HepG2 (cell line): ENCODE results near the gene DLG2. TPM values are rescaled to one million over a fixed set of nuclear protein-coding genes. Genes with fewer than 3 reads are reported as not detected.

Experiments
- ATAC-seq: fragments of 200-7000 bp; cut with Tn5 transposase; 3 replicates; pipeline ENCODE4 v1.9.1; 2020; ENCODE audit warnings: mild to moderate bottlenecking, moderate library complexity
- BruUV-seq: library from RNA; stranded (reverse); fragments of 400-500 nt; replicated peaks from 2 replicates; lab custom pipeline; 2021; lab: Mats Ljungman, UMichigan
- CTCF ChIA-PET: fragments of 300-600 bp; formaldehyde crosslinking; extraction: SDS; loops from one replicate; lab custom pipeline; 2021; ENCODE audit warnings: low total read pairs, inconsistent platforms, low intra/inter-chr PET ratio; lab: Yijun Ruan, JAX
- POLR2A ChIA-PET: fragments of 350-600 bp; sonication (Branson Sonifier 250); formaldehyde crosslinking; loops from one replicate; lab custom pipeline; 2020; ENCODE audit warnings: antibody characterized with exemption, inconsistent platforms; lab: Yijun Ruan, JAX
- DNase-seq: peaks from one replicate; pipeline ENCODE4 v3.0.0-alpha.2; 2015; ENCODE audit warnings: low spot score
- FAIRE-seq: peaks from 3 replicates; lab custom pipeline; 2011; peaks lifted over from hg19 to GRCh38; lab: Jason Lieb, UNC
- H2AFZ ChIP-seq: one replicate; pipeline ENCODE4 v1.6.1; 2011; ENCODE audit warnings: low read length, inconsistent platforms
- H3K27ac ChIP-seq: fragments of 300-600 bp; 3 replicates; pipeline ENCODE4 v1.8.0; 2011; ENCODE audit warnings: mixed run types, mild to moderate bottlenecking, mixed read lengths, low read length, inconsistent platforms; ENCODE audit not compliant: insufficient read depth; ENCODE audit errors: extremely low read length
- H3K27me3 ChIP-seq, 2 experiments: fragments of 200-600 bp in 1 of 2; 2 replicates in 1 of 2; 3 replicates in 1 of 2; pipeline versions ENCODE4 v1.6.0 to v1.8.0; 2011; ENCODE audit warnings: low read length in 2 of 2, mild to moderate bottlenecking in 2 of 2, moderate library complexity in 2 of 2, inconsistent platforms in 1 of 2; ENCODE audit not compliant: insufficient read depth in 2 of 2, control insufficient read depth in 1 of 2
- H3K36me3 ChIP-seq, 2 experiments: fragments of 200-600 bp in 1 of 2; replicated peaks in 1 of 2; 2 replicates in 1 of 2; 3 replicates in 1 of 2; pipeline versions ENCODE4 v1.5.1 to v1.8.0; 2011; ENCODE audit warnings: low read length in 2 of 2, inconsistent platforms in 1 of 2; ENCODE audit not compliant: insufficient read depth in 2 of 2, control insufficient read depth in 1 of 2
- H3K4me1 ChIP-seq: 2 replicates; pipeline ENCODE4 v1.5.1; 2012; ENCODE audit warnings: low read length, inconsistent platforms; ENCODE audit not compliant: insufficient read depth
- H3K4me2 ChIP-seq: 2 replicates; pipeline ENCODE4 v1.6.0; 2011; ENCODE audit warnings: low read depth, low read length, inconsistent platforms
- H3K4me3 ChIP-seq, 3 experiments: fragments of 200-600 bp in 1 of 3; sonication (generic), shearing (Covaris generic) in 1 of 3; replicated peaks in 1 of 3; 2 replicates each; pipeline ENCODE4 v1.5.1; 2011 to 2016; ENCODE audit warnings: low read length in 3 of 3, inconsistent platforms in 2 of 3, low read depth in 2 of 3, mild to moderate bottlenecking in 2 of 3, control low read depth in 1 of 3, mixed read lengths in 1 of 3; ENCODE audit not compliant: insufficient read depth in 1 of 3
- H3K79me2 ChIP-seq: one replicate; pipeline ENCODE4 v1.6.1; 2011; ENCODE audit warnings: low read length, inconsistent platforms; ENCODE audit not compliant: insufficient read depth
- H3K9ac ChIP-seq: 2 replicates; pipeline ENCODE4 v1.6.0; 2011; ENCODE audit warnings: mild to moderate bottlenecking, low read depth, low read length, inconsistent platforms; ENCODE audit not compliant: insufficient read depth
- H3K9me3 ChIP-seq: 2 replicates; pipeline ENCODE4 v1.5.1; 2012; ENCODE audit warnings: mild to moderate bottlenecking, low read length
- H4K20me1 ChIP-seq: 2 replicates; pipeline ENCODE4 v1.6.0; 2011; ENCODE audit warnings: inconsistent platforms, mild to moderate bottlenecking, low read length, moderate library complexity; ENCODE audit not compliant: insufficient read depth
- ERF ChIP-seq: IDR thresholded peaks from 2 replicates; pipeline ENCODE4 v1.6.1; 2018; ENCODE audit warnings: missing biosample characterization, missing genetic modification reagents
- KLF9 ChIP-seq: IDR thresholded peaks from 2 replicates; pipeline ENCODE4 v1.6.1; 2016; ENCODE audit warnings: low read depth
- NR2F6 ChIP-seq, 2 experiments: IDR thresholded peaks; 2 replicates each; pipeline ENCODE4 v1.6.1; 2016; ENCODE audit warnings: antibody characterized with exemption in 1 of 2, mild to moderate bottlenecking in 1 of 2
- TOE1 ChIP-seq: sonication (generic); formaldehyde crosslinking; IDR thresholded peaks from 2 replicates; pipeline ENCODE4 v1.4.0; 2020; ENCODE audit warnings: mild to moderate bottlenecking, missing genetic modification reagents
- YEATS4 ChIP-seq: sonication (generic); formaldehyde crosslinking; IDR thresholded peaks from 2 replicates; pipeline ENCODE4 v1.4.0; 2020; ENCODE audit warnings: missing genetic modification reagents, borderline replicate concordance
- ZFP62 ChIP-seq: sonication (generic); formaldehyde crosslinking; IDR thresholded peaks from 2 replicates; pipeline ENCODE4 v1.4.0; 2020; ENCODE audit warnings: missing genetic modification reagents
- ZNF329 ChIP-seq: sonication (generic); formaldehyde crosslinking; IDR thresholded peaks from 2 replicates; pipeline ENCODE4 v1.9.0; 2021; ENCODE audit warnings: low read depth, mild to moderate bottlenecking, missing genetic modification reagents
- ZNF576 ChIP-seq: sonication (generic); formaldehyde crosslinking; IDR thresholded peaks from 2 replicates; pipeline ENCODE4 v1.4.0; 2020; ENCODE audit warnings: mild to moderate bottlenecking, missing genetic modification reagents
- ZNF775 ChIP-seq: sonication (generic); formaldehyde crosslinking; IDR thresholded peaks from 2 replicates; pipeline ENCODE4 v1.4.0; 2020; ENCODE audit warnings: missing genetic modification reagents, mild to moderate bottlenecking, moderate library complexity, borderline replicate concordance
- WGBS: methylation state at CpG from one replicate; pipeline ENCODE4 v1.1.6; 2017; ENCODE audit warnings: low lambda C conversion rate; 5-methylcytosine and 5-hydroxymethylcytosine counted together
- in situ Hi-C: cut with HindIII; loops from 2 replicates; pipeline ENCODE4 v1.10.0; 2017; ENCODE audit warnings: low pct_unique_long_range_greater_than_20kb; ENCODE audit not compliant: extremely low pct_ligation_motif_present
- intact Hi-C: fragments of 100-400 bp; cut with micrococcal nuclease; formaldehyde crosslinking; loops from one replicate; pipeline ENCODE4 v1.10.0; 2022; ENCODE audit not compliant: unreplicated experiment
- polyA plus RNA-seq, 8 experiments: library from polyadenylated mRNA; depleted of rRNA in 3 of 8; stranded (reverse) in 7 of 8; unstranded in 1 of 8; fragments of >200 nt; fragmentation: Illumina TruSeq in 4 of 8; extraction: Trizol in 4 of 8; gene quantifications; 2 replicates each; pipeline versions ENCODE4 v1.2.1 to v1.2.3, GENCODE V29; 2011 to 2016; ENCODE audit warnings: low read depth in 4 of 8, missing spikeins in 1 of 8, mixed read lengths in 1 of 8; ENCODE audit not compliant: insufficient read depth in 1 of 8
- total RNA-seq, 5 experiments: library from RNA; depleted of rRNA; stranded (reverse); fragments of >200 nt; fragmentation: Illumina TruSeq; extraction: Trizol; gene quantifications; 2 replicates each; pipeline ENCODE4 v1.2.3, GENCODE V29; 2016; ENCODE audit warnings: low read depth in 1 of 5
- TF ChIP-seq, protein P1 (sequence below): sonication (generic); formaldehyde crosslinking; IDR thresholded peaks from 2 replicates; pipeline ENCODE4 v1.5.0; 2020; ENCODE audit warnings: mild to moderate bottlenecking, missing genetic modification reagents, borderline replicate concordance
- TF ChIP-seq, protein P2 (sequence below): sonication (generic); formaldehyde crosslinking; IDR thresholded peaks from 2 replicates; pipeline ENCODE4 v1.5.1; 2020; ENCODE audit warnings: mild to moderate bottlenecking, moderate library complexity, missing genetic modification reagents

DLG2 gene
- total and polyA plus RNA-seq, 2 of the 13 experiments (the other 11 are each of a cell fraction or from before 2014, with no cell fraction given): 0.46 to 1.0 TPM

DNA sequence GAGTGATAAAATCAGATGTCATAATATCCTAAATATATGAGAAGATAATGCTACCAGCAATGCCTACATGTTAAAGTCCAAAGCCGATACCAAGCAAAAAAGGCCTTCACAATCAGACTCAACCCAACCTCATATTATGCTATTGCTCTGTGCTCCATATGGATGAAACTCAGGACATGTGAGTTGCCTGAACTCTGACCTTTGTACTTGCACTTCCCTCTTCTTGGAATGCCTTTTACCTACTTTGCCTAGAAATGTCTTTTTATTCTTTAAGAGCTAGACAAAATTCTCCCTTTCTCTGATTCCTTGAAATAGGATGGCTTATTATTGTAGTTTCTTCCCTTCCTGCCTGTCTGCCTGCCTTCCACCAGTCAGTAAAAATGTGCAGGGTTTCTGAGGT is 1386.3 kb downstream of the DLG2 start:
- FAIRE-seq: no peak
- Histone ChIP-seq H3K4me3 (no peak overlapping the region), H3K27me3 (no peaks in the 10 kb centered on the region; a peak in 1 of 5 replicates)
- TF ChIP-seq KLF9 (CRISPR knock-in tag) (no peak), ZNF775 (CRISPR knock-in tag) (no peak), ZNF576 (CRISPR knock-in tag) (no peak), TOE1 (CRISPR knock-in tag) (no peak), YEATS4 (CRISPR knock-in tag) (no peak), ZNF329 (CRISPR knock-in tag) (no peak), ZFP62 (no peak), NR2F6 (IDR thresholded peaks at IDR 0.05) (no peak), NR2F6 (CRISPR knock-in tag; IDR thresholded peaks at IDR 0.05) (no peak), ERF (CRISPR knock-in tag) (no peak)
- TF ChIP-seq, protein P1, sequence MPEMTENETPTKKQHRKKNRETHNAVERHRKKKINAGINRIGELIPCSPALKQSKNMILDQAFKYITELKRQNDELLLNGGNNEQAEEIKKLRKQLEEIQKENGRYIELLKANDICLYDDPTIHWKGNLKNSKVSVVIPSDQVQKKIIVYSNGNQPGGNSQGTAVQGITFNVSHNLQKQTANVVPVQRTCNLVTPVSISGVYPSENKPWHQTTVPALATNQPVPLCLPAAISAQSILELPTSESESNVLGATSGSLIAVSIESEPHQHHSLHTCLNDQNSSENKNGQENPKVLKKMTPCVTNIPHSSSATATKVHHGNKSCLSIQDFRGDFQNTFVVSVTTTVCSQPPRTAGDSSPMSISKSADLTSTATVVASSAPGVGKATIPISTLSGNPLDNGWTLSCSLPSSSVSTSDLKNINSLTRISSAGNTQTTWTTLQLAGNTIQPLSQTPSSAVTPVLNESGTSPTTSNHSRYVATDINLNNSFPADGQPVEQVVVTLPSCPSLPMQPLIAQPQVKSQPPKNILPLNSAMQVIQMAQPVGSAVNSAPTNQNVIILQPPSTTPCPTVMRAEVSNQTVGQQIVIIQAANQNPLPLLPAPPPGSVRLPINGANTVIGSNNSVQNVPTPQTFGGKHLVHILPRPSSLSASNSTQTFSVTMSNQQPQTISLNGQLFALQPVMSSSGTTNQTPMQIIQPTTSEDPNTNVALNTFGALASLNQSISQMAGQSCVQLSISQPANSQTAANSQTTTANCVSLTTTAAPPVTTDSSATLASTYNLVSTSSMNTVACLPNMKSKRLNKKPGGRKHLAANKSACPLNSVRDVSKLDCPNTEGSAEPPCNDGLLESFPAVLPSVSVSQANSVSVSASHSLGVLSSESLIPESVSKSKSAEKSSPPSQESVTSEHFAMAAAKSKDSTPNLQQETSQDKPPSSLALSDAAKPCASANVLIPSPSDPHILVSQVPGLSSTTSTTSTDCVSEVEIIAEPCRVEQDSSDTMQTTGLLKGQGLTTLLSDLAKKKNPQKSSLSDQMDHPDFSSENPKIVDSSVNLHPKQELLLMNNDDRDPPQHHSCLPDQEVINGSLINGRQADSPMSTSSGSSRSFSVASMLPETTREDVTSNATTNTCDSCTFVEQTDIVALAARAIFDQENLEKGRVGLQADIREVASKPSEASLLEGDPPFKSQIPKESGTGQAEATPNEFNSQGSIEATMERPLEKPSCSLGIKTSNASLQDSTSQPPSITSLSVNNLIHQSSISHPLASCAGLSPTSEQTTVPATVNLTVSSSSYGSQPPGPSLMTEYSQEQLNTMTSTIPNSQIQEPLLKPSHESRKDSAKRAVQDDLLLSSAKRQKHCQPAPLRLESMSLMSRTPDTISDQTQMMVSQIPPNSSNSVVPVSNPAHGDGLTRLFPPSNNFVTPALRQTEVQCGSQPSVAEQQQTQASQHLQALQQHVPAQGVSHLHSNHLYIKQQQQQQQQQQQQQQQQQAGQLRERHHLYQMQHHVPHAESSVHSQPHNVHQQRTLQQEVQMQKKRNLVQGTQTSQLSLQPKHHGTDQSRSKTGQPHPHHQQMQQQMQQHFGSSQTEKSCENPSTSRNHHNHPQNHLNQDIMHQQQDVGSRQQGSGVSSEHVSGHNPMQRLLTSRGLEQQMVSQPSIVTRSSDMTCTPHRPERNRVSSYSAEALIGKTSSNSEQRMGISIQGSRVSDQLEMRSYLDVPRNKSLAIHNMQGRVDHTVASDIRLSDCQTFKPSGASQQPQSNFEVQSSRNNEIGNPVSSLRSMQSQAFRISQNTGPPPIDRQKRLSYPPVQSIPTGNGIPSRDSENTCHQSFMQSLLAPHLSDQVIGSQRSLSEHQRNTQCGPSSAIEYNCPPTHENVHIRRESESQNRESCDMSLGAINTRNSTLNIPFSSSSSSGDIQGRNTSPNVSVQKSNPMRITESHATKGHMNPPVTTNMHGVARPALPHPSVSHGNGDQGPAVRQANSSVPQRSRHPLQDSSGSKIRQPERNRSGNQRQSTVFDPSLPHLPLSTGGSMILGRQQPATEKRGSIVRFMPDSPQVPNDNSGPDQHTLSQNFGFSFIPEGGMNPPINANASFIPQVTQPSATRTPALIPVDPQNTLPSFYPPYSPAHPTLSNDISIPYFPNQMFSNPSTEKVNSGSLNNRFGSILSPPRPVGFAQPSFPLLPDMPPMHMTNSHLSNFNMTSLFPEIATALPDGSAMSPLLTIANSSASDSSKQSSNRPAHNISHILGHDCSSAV (CRISPR knock-in tag): no peak
- TF ChIP-seq, protein P2, sequence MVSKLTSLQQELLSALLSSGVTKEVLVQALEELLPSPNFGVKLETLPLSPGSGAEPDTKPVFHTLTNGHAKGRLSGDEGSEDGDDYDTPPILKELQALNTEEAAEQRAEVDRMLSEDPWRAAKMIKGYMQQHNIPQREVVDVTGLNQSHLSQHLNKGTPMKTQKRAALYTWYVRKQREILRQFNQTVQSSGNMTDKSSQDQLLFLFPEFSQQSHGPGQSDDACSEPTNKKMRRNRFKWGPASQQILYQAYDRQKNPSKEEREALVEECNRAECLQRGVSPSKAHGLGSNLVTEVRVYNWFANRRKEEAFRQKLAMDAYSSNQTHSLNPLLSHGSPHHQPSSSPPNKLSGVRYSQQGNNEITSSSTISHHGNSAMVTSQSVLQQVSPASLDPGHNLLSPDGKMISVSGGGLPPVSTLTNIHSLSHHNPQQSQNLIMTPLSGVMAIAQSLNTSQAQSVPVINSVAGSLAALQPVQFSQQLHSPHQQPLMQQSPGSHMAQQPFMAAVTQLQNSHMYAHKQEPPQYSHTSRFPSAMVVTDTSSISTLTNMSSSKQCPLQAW (CRISPR knock-in tag): no peak
- TF ChIP-seq, all 625 proteins: peak for 0
- Histone ChIP-seq H3K9me3 (no peaks in the 10 kb centered on the region), H3K36me3 (no peaks in the 10 kb centered on the region), H3K4me1 (no peaks in the 10 kb centered on the region), H3K9ac (no peak overlapping the region), H3K27ac (no peak overlapping the region), H3K4me2 (no peak overlapping the region), H4K20me1 (no peaks in the 10 kb centered on the region), H3K79me2 (no peaks in the 10 kb centered on the region), H2AFZ (no peak overlapping the region)
- CTCF ChIA-PET: no interaction called here
- POLR2A ChIA-PET: no interaction called here
- no peak for DNase-seq
- no peak for ATAC-seq
- in situ Hi-C loops (no loop called here), intact Hi-C loops (no loop called here)
- BruUV-seq: no TSS peak
- WGBS: 46% methylated on average over 1 of the region's 1 CpG
